ENCODE results near the gene HSPD1. TPM values are rescaled to one million over a fixed set of nuclear protein-coding genes. Genes with fewer than 3 reads are reported as not detected.

HSPD1 gene
- total RNA-seq, 4 donors from 2014 or later = 84.7 to 142 (median 115) TPM

DNA sequence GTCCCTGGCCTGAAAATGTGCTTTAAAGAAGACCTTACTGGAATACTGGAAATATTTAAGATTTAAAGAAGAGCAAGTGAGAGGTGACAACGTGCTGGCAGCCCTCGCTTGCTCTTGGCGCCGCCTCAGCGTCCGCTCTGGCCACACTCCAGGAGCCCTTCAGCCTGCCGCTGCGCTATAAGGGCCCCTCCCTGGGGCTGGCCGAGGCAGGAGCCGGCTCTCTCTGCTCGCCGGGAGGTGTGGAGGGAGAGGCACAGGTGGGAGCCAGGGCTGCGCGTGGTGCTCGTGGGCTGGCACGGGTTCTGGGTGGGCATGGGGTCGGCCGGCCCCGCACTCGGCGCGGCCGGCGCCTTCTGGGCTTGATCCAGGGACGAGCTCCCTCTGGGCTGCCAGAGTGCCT lies 49.2 kb downstream of the HSPD1 start:
- no peaks in the 10 kb centered on the region for H3K9me3 ChIP-seq
- intact Hi-C loops (cut with DNase I) = loop anchor here (10.0 kb wide), 1 partner anchor 254 kb away; the partner anchor contains the start of gene MARS2
- H3K4me1 ChIP-seq = peaks cover 17 to 19% (median 18%) of the 10 kb centered on the region in 4 donors
- no peak for DNase-seq (ENCODE audit: extremely low spot score)
- no peak for TF ChIP-seq EP300 (IDR thresholded peaks at IDR 0.05)
- TF ChIP-seq POLR2AphosphoS5 (IDR thresholded peaks at IDR 0.05) = no peak
- no peak for TF ChIP-seq POLR2A (IDR thresholded peaks at IDR 0.05; ENCODE audit: low read depth)
- TF ChIP-seq CTCF (IDR thresholded peaks at IDR 0.05) = no peak
- H3K27me3 ChIP-seq = no peaks in the 10 kb centered on the region
- 90% methylated on average over 17 of the region's 25 CpGs for WGBS
- no peaks in the 10 kb centered on the region for H3K36me3 ChIP-seq
- no peak overlapping the region for H3K4me3 ChIP-seq
- no peak overlapping the region for H3K27ac ChIP-seq (replicated peaks in 1 of 4)

DNA sequence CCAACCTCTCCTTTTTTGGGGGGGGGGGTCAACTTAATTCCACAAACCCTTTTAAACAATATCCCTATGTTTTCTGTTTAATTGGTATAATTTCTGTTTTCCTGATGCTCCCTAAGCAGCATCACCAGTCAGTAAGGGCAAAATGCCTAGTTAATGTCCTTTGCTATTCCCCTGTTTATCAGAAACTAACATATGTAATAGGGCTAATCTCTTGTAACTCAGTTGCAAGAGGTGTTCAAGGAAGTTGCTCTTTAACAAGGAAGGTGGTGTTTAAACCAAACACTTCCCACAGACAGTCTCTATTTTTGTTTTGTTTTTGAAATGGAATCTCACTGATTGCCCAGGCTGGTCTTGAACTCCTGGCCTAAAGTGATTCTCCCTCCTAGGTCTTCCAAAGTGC lies 52.8 kb downstream of the HSPD1 start:
- Histone ChIP-seq H3K36me3 (no peaks in the 10 kb centered on the region), H3K4me1 (no peaks in the 10 kb centered on the region), H3K4me3 (no peak overlapping the region), H3K9me3 (no peaks in the 10 kb centered on the region), H3K27ac (replicated peaks in 1 of 4) (no peak overlapping the region), H3K27me3 (no peaks in the 10 kb centered on the region)
- no peak for DNase-seq (ENCODE audit: extremely low spot score)
- TF ChIP-seq POLR2AphosphoS5 (IDR thresholded peaks at IDR 0.05) (no peak), CTCF (IDR thresholded peaks at IDR 0.05) (no peak)
- intact Hi-C loops (cut with DNase I) = no loop called here

DNA sequence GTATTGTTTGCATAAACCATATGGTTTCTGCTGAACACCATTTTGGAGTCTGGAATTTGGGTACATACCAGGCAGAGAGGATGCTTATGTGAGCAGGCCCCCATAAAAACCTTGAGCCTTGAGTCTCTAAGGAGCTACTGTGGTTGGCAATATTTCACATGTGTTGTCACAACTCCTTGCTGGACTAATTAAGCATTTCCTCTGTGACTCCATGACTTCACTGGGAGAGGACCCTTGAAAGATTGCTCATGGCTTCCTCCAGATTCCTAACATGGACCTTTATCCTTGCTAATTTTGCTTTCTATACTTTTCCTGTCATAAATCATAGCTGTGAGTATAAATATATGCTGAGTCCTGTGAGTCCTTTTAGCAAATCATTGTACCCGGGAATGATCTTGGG lies 53.9 kb downstream of the HSPD1 start:
- Histone ChIP-seq H3K27me3 (no peaks in the 10 kb centered on the region), H3K4me3 (no peak overlapping the region), H3K36me3 (no peaks in the 10 kb centered on the region), H3K27ac (replicated peaks in 1 of 4) (no peak overlapping the region), H3K9me3 (no peaks in the 10 kb centered on the region), H3K4me1 (no peaks in the 10 kb centered on the region)
- DNase-seq (ENCODE audit: extremely low spot score) = no peak
- WGBS = 83% methylated on average over 1 of the region's 1 CpG
- TF ChIP-seq EP300 (IDR thresholded peaks at IDR 0.05) = no peak
- TF ChIP-seq CTCF (IDR thresholded peaks at IDR 0.05) = no peak
- no peak for TF ChIP-seq POLR2A (IDR thresholded peaks at IDR 0.05; ENCODE audit: low read depth)
- no peak for TF ChIP-seq POLR2AphosphoS5 (IDR thresholded peaks at IDR 0.05)
- intact Hi-C loops (cut with DNase I) = no loop called here

- Histone ChIP-seq H3K27ac (replicated peaks in 1 of 4) (peak overlapping the region in 1 of 4 donors; percentile 7), H3K4me1 (no peaks in the 10 kb centered on the region), H3K27me3 (no peaks in the 10 kb centered on the region), H3K36me3 (no peaks in the 10 kb centered on the region), H3K4me3 (no peak overlapping the region), H3K9me3 (no peaks in the 10 kb centered on the region)
- DNase-seq (ENCODE audit: extremely low spot score) = no peak
- intact Hi-C loops (cut with DNase I) = no loop called here
- WGBS = 56% methylated on average over 5 of the region's 5 CpGs
- TF ChIP-seq EP300 (IDR thresholded peaks at IDR 0.05) (no peak), POLR2A (IDR thresholded peaks at IDR 0.05; ENCODE audit: low read depth) (no peak), CTCF (IDR thresholded peaks at IDR 0.05) (no peak), POLR2AphosphoS5 (IDR thresholded peaks at IDR 0.05) (no peak)
Measured at GRCh38 chr2:197442857-197443256, 56.8 kb downstream of the HSPD1 start.

- DNase-seq (ENCODE audit: extremely low spot score) = no peak
- intact Hi-C loops (cut with DNase I) = no loop called here
- 97% methylated on average over 2 of the region's 2 CpGs for WGBS
Measured at GRCh38 chr2:197437380-197437779, 62.3 kb downstream of the HSPD1 start.

More at GRCh38 chr2:197437380-197437779, 62.3 kb downstream of the HSPD1 start:
- H3K27ac ChIP-seq (replicated peaks in 1 of 4) = no peak overlapping the region
- H3K36me3 ChIP-seq = no peaks in the 10 kb centered on the region
- H3K27me3 ChIP-seq = no peaks in the 10 kb centered on the region
- no peaks in the 10 kb centered on the region for H3K9me3 ChIP-seq
- TF ChIP-seq POLR2A (IDR thresholded peaks at IDR 0.05; ENCODE audit: low read depth) = no peak
- no peak for TF ChIP-seq EP300 (IDR thresholded peaks at IDR 0.05)
- no peak for TF ChIP-seq POLR2AphosphoS5 (IDR thresholded peaks at IDR 0.05)
- no peak for TF ChIP-seq CTCF (IDR thresholded peaks at IDR 0.05)
- no peak overlapping the region for H3K4me3 ChIP-seq
- H3K4me1 ChIP-seq = peaks cover 18 to 25% (median 24%) of the 10 kb centered on the region in 4 donors

Measured in esophagus muscularis mucosa (tissue), 4 donors.